ENCODE measurements around the gene JMJD7. TPM values are rescaled to one million over a fixed set of nuclear protein-coding genes. Genes with fewer than 3 reads are reported as not detected.

The JMJD7 gene
- total RNA-seq (2014; rRNA removed; shearing (Covaris generic); ENCODE audit: low replicate concordance): 2.8 TPM in 1 of 2 replicates, not detected in the other

- DNase-seq (ENCODE audit: low read depth): peak; percentile 64
- in situ Hi-C loops (cut with HindIII; ENCODE audit: low pct_unique_long_range_greater_than_20kb, low sequenced_read_pairs): no loop called here
Measured at GRCh38 chr15:41827880-41828806, at the start of gene JMJD7. TSS of gene JMJD7 (plus strand) at chr15:41828092. CDS start at chr15:41828125, 33 bp downstream.

DNA sequence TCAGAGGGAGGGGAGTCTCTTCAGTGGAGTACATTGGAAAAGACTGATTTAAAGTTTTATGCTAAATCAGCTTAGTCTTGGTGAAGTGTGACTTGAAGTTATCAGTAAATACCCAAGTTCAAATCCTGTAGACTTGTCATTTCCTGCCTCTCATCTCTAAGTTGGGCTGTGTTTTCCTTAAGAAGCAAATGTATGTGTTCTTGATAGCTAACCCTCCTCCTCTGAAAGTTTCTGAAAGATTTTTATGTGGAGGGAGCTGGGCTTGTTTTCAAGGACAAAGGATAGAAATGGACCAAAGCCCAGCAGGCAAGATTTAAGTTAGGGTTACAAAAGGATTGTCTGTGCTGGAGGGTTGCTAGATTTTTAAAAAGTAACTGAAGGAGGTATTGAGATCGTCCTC, 49.4 kb upstream of the JMJD7 start:
- no peak for DNase-seq (ENCODE audit: low read depth)
- in situ Hi-C loops (cut with HindIII; ENCODE audit: low pct_unique_long_range_greater_than_20kb, low sequenced_read_pairs): no loop called here

- no peak for DNase-seq (ENCODE audit: low read depth)
- in situ Hi-C loops (cut with HindIII; ENCODE audit: low pct_unique_long_range_greater_than_20kb, low sequenced_read_pairs): no loop called here
Measured at GRCh38 chr15:41779662-41780157, 48.2 kb upstream of the JMJD7 start.

GRCh38 chr15:41780266-41780665, 47.6 kb upstream of the JMJD7 start:
- DNase-seq (ENCODE audit: low read depth): no peak
- in situ Hi-C loops (cut with HindIII; ENCODE audit: low pct_unique_long_range_greater_than_20kb, low sequenced_read_pairs): no loop called here

GRCh38 chr15:41780727-41781126, 47.2 kb upstream of the JMJD7 start:
- in situ Hi-C loops (cut with HindIII; ENCODE audit: low pct_unique_long_range_greater_than_20kb, low sequenced_read_pairs): no loop called here
- no peak for DNase-seq (ENCODE audit: low read depth)

DNA sequence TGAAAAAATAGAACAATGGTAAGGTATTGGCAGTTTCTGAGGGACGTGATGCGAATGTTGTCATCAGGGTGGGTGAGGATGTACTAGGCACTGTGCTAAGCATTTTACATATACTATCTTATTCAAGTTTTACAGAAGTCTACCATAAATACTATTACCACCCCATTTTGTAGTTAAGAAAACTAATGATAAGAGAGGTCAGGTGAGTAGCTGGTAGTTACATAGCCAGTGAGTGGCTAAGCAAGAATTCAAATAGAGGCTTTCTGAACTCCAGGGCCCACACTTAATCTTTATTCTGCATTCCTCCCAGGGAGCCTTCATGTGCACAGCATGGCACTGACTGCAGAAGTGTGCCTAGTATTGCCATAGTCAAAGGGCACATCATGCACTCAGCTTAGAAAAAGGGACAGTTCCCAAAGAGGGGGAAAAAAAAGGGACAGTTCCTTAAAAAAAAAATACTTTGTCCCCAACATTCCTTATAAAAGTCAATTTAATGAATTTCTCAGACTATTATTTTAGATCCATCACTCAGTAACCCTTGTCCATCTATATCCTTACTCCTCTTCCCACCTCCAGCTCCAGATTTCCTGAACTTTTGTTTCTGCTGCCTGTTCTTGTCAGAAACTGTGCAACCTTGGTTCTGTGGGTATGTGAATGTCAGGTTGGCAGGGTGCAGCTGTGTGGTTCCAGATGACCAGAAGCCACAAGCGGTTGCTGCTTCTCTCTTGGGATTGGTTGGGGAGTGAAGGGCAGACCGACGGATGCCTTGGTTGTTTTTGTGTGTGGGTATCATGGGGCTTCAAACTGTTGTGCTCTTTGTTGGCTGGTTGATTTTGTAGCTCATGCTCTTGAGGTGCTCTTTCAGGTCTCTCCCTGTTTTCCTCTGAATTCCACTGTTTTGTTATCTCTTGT, 45.3 kb upstream of the JMJD7 start:
- no peak for DNase-seq (ENCODE audit: low read depth)
- in situ Hi-C loops (cut with HindIII; ENCODE audit: low pct_unique_long_range_greater_than_20kb, low sequenced_read_pairs): no loop called here

- no peak for DNase-seq (ENCODE audit: low read depth)
- in situ Hi-C loops (cut with HindIII; ENCODE audit: low pct_unique_long_range_greater_than_20kb, low sequenced_read_pairs): no loop called here
Measured at GRCh38 chr15:41783296-41783695, 44.6 kb upstream of the JMJD7 start.

- DNase-seq (ENCODE audit: low read depth): no peak
- in situ Hi-C loops (cut with HindIII; ENCODE audit: low pct_unique_long_range_greater_than_20kb, low sequenced_read_pairs): no loop called here
Measured at GRCh38 chr15:41788262-41788661, 39.6 kb upstream of the JMJD7 start.

- in situ Hi-C loops (cut with HindIII; ENCODE audit: low pct_unique_long_range_greater_than_20kb, low sequenced_read_pairs): no loop called here
- no peak for DNase-seq (ENCODE audit: low read depth)
Measured at GRCh38 chr15:41789236-41789635, 38.7 kb upstream of the JMJD7 start.

DNA sequence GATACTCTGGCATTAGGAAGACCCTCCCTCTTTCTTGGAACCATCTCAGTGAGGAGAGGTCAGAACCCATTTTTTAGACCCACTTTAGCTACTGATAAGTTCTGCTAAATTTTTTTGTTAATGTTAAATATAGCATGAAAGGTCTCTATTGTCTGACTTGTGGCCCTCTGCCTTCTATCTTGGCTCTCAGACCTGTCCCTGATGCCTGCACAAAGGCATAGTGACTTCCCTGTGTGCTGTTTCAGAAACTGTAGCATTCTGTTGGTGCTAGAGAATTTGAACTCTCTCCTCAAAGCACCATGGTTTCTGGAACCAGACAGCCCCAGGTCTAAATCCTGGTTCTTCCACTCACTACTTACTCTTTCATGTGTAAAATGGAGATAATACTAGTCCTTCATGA, 38.2 kb upstream of the JMJD7 start:
- in situ Hi-C loops (cut with HindIII; ENCODE audit: low pct_unique_long_range_greater_than_20kb, low sequenced_read_pairs): no loop called here
- DNase-seq (ENCODE audit: low read depth): no peak

DNA sequence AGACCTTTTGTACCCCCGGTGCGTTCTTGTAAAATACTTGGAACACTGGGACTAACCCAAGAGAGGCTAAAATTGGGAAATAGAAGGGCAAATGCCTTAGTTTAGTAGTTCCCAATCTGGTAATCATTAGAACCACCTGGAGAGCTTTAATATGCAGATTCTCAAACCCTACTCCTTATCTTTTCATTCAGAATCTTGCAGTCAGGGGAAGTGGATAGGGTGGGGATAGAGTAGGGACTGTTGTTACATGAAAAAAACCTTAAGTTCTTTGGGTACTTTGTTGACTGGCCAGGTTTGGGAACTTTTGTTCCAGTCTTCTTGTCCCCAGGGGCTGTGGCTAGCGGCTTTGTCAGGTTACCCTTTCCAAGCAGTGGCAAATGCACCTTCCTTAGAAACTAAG, 37.7 kb upstream of the JMJD7 start:
- in situ Hi-C loops (cut with HindIII; ENCODE audit: low pct_unique_long_range_greater_than_20kb, low sequenced_read_pairs): no loop called here
- no peak for DNase-seq (ENCODE audit: low read depth)

- in situ Hi-C loops (cut with HindIII; ENCODE audit: low pct_unique_long_range_greater_than_20kb, low sequenced_read_pairs): no loop called here
Measured at GRCh38 chr15:41790756-41791546, 36.9 kb upstream of the JMJD7 start.

GRCh38 chr15:41791547-41791937, 36.4 kb upstream of the JMJD7 start:
- DNase-seq (ENCODE audit: low read depth): no peak
- in situ Hi-C loops (cut with HindIII; ENCODE audit: low pct_unique_long_range_greater_than_20kb, low sequenced_read_pairs): no loop called here

More at GRCh38 chr15:41790756-41791546, 36.9 kb upstream of the JMJD7 start:
- peak; percentile 50 for DNase-seq (ENCODE audit: low read depth)

DNA sequence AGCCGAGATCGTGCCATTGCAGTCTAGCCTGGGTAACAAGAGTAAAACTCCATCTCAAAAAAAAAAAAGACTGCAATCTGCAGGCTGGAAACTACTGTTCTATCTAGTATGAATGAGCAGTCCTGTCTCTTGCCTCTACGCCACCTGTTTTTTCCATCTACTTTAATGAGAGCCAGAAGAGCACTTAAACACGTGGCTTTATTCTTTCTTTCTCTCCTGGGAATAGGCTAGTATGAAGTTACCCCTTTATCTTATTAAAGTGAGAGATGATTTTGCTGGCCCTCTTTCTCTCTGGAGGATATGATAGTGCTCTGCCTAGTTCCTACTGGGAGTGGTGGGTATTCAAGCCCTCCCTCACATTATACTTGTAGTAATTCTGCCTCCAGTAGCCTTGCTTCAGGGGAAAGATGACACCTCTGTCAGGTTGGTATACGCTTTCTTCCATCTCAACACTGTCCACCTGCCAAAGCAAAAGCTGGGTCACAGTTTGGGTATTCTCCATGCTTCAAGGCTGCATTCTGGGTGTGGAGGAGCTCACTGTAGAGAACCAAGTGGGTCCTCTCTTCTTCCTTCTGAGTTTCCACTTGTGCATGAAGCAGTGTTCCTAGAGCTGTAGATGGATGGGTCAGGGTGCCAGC, 35.8 kb upstream of the JMJD7 start:
- in situ Hi-C loops (cut with HindIII; ENCODE audit: low pct_unique_long_range_greater_than_20kb, low sequenced_read_pairs): no loop called here
- DNase-seq (ENCODE audit: low read depth): no peak

DNA sequence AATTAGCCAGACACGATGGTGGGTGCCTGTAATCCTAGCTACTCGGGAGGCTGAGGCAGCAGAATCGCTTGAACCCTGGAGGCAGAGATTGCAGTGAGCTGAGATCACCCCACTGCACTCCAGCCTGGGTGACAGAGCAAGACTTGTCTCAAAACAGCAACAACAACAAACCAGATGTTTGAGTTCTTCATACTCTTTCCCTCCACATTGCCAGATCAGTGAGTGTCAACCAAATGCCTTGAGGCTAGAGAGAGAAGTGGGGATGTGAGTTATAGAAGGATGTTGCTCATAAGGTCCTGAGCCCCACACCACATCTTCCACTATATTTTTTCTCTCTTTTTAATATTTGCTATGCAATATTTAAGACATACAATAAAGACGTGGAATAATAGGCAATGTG, 33.8 kb upstream of the JMJD7 start:
- DNase-seq (ENCODE audit: low read depth): no peak
- in situ Hi-C loops (cut with HindIII; ENCODE audit: low pct_unique_long_range_greater_than_20kb, low sequenced_read_pairs): no loop called here

GRCh38 chr15:41795996-41796856, 31.7 kb upstream of the JMJD7 start:
- in situ Hi-C loops (cut with HindIII; ENCODE audit: low pct_unique_long_range_greater_than_20kb, low sequenced_read_pairs): no loop called here
- DNase-seq (ENCODE audit: low read depth): no peak

All from Caki2 (cell line).